Nephron (organoid): ENCODE results near the gene ZC3H7A.

ENCODE experiments used
- H3K27ac Mint-ChIP-seq, 3 experiments: 2 replicates each; pipeline ENCODE4 v1.8.0; 2020; ENCODE audit warnings: mixed read lengths in 3 of 3, mild to moderate bottlenecking in 2 of 3, moderate library complexity in 1 of 3
- H3K27me3 Mint-ChIP-seq: 2 replicates; pipeline ENCODE4 v1.8.0; 2021; ENCODE audit warnings: low read depth, mild to moderate bottlenecking, moderate library complexity, mixed read lengths
- H3K36me3 Mint-ChIP-seq: 2 replicates; pipeline ENCODE4 v1.8.0; 2020; ENCODE audit warnings: low read depth, mixed read lengths
- H3K4me1 Mint-ChIP-seq: 2 replicates; pipeline ENCODE4 v1.8.0; 2020; ENCODE audit warnings: mixed read lengths
- H3K4me3 Mint-ChIP-seq, 3 experiments: 2 replicates each; pipeline ENCODE4 v1.8.0; 2020; ENCODE audit warnings: mild to moderate bottlenecking in 3 of 3, mixed read lengths in 3 of 3, moderate library complexity in 2 of 3
- H3K9me3 Mint-ChIP-seq: 2 replicates; pipeline ENCODE4 v1.8.0; 2020; ENCODE audit warnings: mixed read lengths
- CTCF ChIP-seq, 3 experiments: fragments of 200-600 bp; sonication (generic); IDR thresholded peaks; one replicate each; pipeline ENCODE4 v1.5.0; 2021; ENCODE audit warnings: antibody characterized with exemption in 3 of 3; ENCODE audit not compliant: unreplicated experiment in 3 of 3

ZC3H7A gene

GRCh38 chr16:11747949-11748403, 49.1 kb downstream of the ZC3H7A start:
- H3K36me3 Mint-ChIP-seq, result peaks cover 34% of the 10 kb centered on the region
- peak overlapping the region; percentile 90 to 94 (median 91) for H3K27ac Mint-ChIP-seq
- H3K4me1 Mint-ChIP-seq, result peaks cover 17% of the 10 kb centered on the region
- no peaks in the 10 kb centered on the region for H3K27me3 Mint-ChIP-seq
- H3K4me3 Mint-ChIP-seq, result peak overlapping the region in 2 of 3 experiments; percentile 4 to 38
- H3K9me3 Mint-ChIP-seq, result no peaks in the 10 kb centered on the region
- TF ChIP-seq CTCF (IDR thresholded peaks at IDR 0.05; ENCODE audit: unreplicated experiment in 3 of 3), result no peak

- H3K27me3 Mint-ChIP-seq, result no peaks in the 10 kb centered on the region
- no peak for TF ChIP-seq CTCF (IDR thresholded peaks at IDR 0.05; ENCODE audit: unreplicated experiment in 3 of 3)
- H3K27ac Mint-ChIP-seq, result peak overlapping the region; percentile 86 to 97 (median 91)
- H3K9me3 Mint-ChIP-seq, result no peaks in the 10 kb centered on the region
- H3K36me3 Mint-ChIP-seq, result peaks cover 12% of the 10 kb centered on the region
- H3K4me1 Mint-ChIP-seq, result peaks cover 39% of the 10 kb centered on the region
- H3K4me3 Mint-ChIP-seq, result peak overlapping the region; percentile 83 to 86 (median 84)
Measured at GRCh38 chr16:11744075-11744470, 53.0 kb downstream of the ZC3H7A start.

DNA sequence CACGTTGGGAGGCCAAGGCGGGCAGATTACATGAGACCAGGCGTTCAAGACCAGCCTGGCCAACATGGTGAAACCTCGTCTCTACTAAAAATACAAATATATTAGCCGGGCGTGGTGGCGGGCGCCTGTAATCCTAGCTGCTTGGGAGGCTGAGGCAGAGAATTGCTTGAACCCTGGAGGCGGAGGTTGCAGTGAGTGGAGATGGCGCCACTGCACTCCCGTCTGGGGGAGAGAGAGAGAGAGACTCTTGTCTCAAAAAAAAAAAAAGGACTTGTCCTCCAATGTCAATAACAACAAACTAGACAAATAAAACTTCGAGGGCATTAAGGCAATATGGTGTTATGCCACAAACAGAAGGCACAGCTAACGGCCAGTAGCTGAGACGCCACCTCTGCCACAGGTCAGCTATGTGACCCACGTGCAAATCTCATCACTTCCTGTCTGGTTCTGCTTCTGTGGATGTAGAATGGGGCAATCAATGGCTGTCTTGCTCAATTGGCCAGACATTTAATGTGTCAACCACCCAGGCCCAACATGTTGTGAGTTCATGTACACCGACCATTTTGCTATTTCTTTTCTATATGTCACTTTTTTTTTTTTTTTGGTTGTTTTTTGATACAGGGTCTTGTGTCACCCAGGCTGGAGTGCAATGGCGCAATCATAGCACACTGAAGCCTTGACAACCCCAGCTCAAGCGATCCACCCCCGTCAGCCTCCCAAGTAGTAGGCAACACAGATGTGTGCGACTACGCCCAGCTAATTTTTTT, 53.6 kb downstream of the ZC3H7A start:
- Mint-ChIP-seq H3K27ac (peak overlapping the region; percentile 86 to 97 (median 91)), H3K4me1 (peaks cover 42% of the 10 kb centered on the region), H3K9me3 (no peaks in the 10 kb centered on the region), H3K36me3 (peaks cover 10% of the 10 kb centered on the region), H3K4me3 (peak overlapping the region; percentile 83 to 86 (median 84)), H3K27me3 (no peaks in the 10 kb centered on the region)
- TF ChIP-seq CTCF (IDR thresholded peaks at IDR 0.05; ENCODE audit: unreplicated experiment in 3 of 3), result no peak

- Mint-ChIP-seq H3K4me1 (peaks cover 46% of the 10 kb centered on the region), H3K27ac (peak within 1 kb of the TSS; percentile 86 to 97 (median 91)), H3K9me3 (no peaks in the 10 kb centered on the region), H3K36me3 (peaks cover 14% of the 10 kb centered on the region), H3K27me3 (no peaks in the 10 kb centered on the region), H3K4me3 (peak within 1 kb of the TSS; percentile 98 to 99 (median 99))
- no peak for TF ChIP-seq CTCF (IDR thresholded peaks at IDR 0.05; ENCODE audit: unreplicated experiment in 3 of 3)
Measured at GRCh38 chr16:11742536-11743307, 54.3 kb downstream of the ZC3H7A start, which contains the start of gene TXNDC11. Gene TXNDC11, minus strand, starts transcription at chr16:11742857. Its CDS starts 127 bp downstream, at chr16:11742730.

DNA sequence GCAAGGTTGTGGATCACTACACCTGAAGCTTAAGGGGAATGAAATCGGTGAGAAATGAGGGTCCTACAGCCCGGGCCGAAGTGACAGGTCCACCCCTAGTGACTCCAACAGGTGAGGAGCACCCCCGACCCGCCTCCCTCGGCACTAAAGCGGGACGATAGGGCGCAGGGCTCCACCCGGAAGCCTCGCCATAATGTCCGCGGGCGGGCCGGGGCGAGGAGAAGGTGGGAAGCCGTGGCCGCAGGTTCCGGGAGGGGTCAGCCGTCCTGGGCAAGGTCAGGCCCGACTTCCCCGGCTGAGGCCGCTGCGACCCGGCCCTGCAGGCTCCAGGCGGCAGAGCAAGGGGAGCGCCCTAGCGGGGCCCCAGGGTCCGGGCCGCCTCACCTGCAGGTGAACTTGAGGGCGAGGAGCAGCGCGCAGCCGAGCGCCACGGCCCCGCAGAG, 54.9 kb downstream of the ZC3H7A start:
- Mint-ChIP-seq H3K4me3 (peak overlapping the region; percentile 98 to 99 (median 99)), H3K27me3 (no peaks in the 10 kb centered on the region), H3K9me3 (no peaks in the 10 kb centered on the region), H3K27ac (peak overlapping the region; percentile 57 to 95 (median 81)), H3K36me3 (peaks cover 14% of the 10 kb centered on the region), H3K4me1 (peaks cover 46% of the 10 kb centered on the region)
- TF ChIP-seq CTCF (IDR thresholded peaks at IDR 0.05; ENCODE audit: unreplicated experiment in 3 of 3), result no peak
